DOHH2 (cell line): Measurements from ENCODE around the gene MAGEE2.

Source experiments
- EZH2phosphoT487 ChIP-seq: fragments of 200-600 bp; sonication (generic); IDR thresholded peaks from 2 replicates; pipeline ENCODE4 v1.6.1; 2017; ENCODE audit warnings: borderline replicate concordance, mild to moderate bottlenecking, antibody characterized with exemption, low read length, moderate library complexity, mixed read lengths
- TF ChIP-seq, protein P1 (sequence below): fragments of 200-600 bp; sonication (generic); IDR thresholded peaks from one replicate; pipeline ENCODE4 v1.5.1; 2014; ENCODE audit warnings: antibody characterized with exemption, mild to moderate bottlenecking, low read depth, low read length; ENCODE audit not compliant: poor library complexity, severe bottlenecking

DNA sequence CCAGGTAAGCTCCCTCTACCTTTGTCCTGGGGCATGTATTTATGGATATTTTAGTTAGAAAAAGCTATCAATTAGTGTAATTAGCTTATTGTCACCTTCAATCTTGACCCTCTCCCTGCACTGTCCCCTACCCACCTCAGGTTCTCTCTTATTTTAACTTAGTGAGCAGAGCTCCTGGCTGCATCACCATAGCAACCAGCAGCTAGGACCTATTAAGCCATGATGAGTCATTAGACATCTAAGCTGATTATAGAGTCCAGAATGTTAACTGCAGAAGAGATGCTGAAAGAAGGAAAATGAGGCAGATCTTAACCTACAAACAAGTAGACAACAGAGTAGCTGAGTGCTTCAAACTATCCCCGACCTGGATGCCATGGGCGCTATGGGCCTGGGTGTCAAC lies 36.6 kb downstream of the MAGEE2 start:
- TF ChIP-seq, protein P1, sequence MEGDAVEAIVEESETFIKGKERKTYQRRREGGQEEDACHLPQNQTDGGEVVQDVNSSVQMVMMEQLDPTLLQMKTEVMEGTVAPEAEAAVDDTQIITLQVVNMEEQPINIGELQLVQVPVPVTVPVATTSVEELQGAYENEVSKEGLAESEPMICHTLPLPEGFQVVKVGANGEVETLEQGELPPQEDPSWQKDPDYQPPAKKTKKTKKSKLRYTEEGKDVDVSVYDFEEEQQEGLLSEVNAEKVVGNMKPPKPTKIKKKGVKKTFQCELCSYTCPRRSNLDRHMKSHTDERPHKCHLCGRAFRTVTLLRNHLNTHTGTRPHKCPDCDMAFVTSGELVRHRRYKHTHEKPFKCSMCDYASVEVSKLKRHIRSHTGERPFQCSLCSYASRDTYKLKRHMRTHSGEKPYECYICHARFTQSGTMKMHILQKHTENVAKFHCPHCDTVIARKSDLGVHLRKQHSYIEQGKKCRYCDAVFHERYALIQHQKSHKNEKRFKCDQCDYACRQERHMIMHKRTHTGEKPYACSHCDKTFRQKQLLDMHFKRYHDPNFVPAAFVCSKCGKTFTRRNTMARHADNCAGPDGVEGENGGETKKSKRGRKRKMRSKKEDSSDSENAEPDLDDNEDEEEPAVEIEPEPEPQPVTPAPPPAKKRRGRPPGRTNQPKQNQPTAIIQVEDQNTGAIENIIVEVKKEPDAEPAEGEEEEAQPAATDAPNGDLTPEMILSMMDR = no peak
- no peak for TF ChIP-seq EZH2phosphoT487
